GM18502 (cell line): ENCODE results near the gene HNRNPD.
"Not testable (repeated sequence)": the region's sequence is repeated elsewhere in the genome, so short reads cannot be mapped to it uniquely, and the experiment has no call there.

Source experiments
- ATAC-seq: cut with Tn5 transposase; IDR thresholded peaks from one replicate; pipeline ENCODE4 v1.9.1; 2021; ENCODE audit warnings: mild to moderate bottlenecking; ENCODE audit not compliant: unreplicated experiment, poor library complexity

Gene HNRNPD

GRCh38 chr4:82376109-82376508, 2.3 kb upstream of the HNRNPD start:
- ATAC-seq = no peak

- peak; percentile 24 for ATAC-seq
These were observed 340 bp downstream of the HNRNPD start for GRCh38 chr4:82373486-82373815.

GRCh38 chr4:82372517-82373485, 990 bp downstream of the HNRNPD start:
- ATAC-seq = peak; percentile 32

- ATAC-seq = no peak
These were observed 2.3 kb downstream of the HNRNPD start for GRCh38 chr4:82371497-82371896.

- no peak for ATAC-seq
These were observed 6.2 kb downstream of the HNRNPD start for GRCh38 chr4:82367438-82368097.

- not testable (repeated sequence) for ATAC-seq
These were observed 7.4 kb downstream of the HNRNPD start for GRCh38 chr4:82366431-82366830.

GRCh38 chr4:82363896-82364487, 9.8 kb downstream of the HNRNPD start:
- ATAC-seq = no peak

- ATAC-seq = peak; percentile 41
These were observed 11.2 kb downstream of the HNRNPD start for GRCh38 chr4:82362565-82362964.

- ATAC-seq = peak; percentile 45
These were observed 13.3 kb downstream of the HNRNPD start for GRCh38 chr4:82360298-82361177.

- ATAC-seq = no peak
These were observed 14.9 kb downstream of the HNRNPD start for GRCh38 chr4:82358847-82359246.

GRCh38 chr4:82357640-82358039, 16.2 kb downstream of the HNRNPD start:
- no peak for ATAC-seq

GRCh38 chr4:82354788-82355187, 19.0 kb downstream of the HNRNPD start:
- no peak for ATAC-seq

- no peak for ATAC-seq
These were observed 20.9 kb downstream of the HNRNPD start for GRCh38 chr4:82352825-82353366.

- no peak for ATAC-seq
These were observed 21.5 kb downstream of the HNRNPD start for GRCh38 chr4:82352118-82352824.

- ATAC-seq = no peak
These were observed 27.7 kb downstream of the HNRNPD start for GRCh38 chr4:82346126-82346525.

GRCh38 chr4:82335043-82335442, 38.7 kb downstream of the HNRNPD start:
- ATAC-seq = no peak

- ATAC-seq = not testable (repeated sequence)
These were observed 40.1 kb downstream of the HNRNPD start for GRCh38 chr4:82333641-82334040.

GRCh38 chr4:82331814-82332213, 42.0 kb downstream of the HNRNPD start:
- ATAC-seq = no peak

GRCh38 chr4:82320351-82320750, 53.4 kb downstream of the HNRNPD start:
- ATAC-seq = no peak
